Activated CD4-positive, alpha-beta T cell treated with anti-CD3 and anti-CD28 coated beads, Interleukin-2, amount 10 ng/mL, durations not matched to agents 7 days and 5 days (primary cell): Measurements from ENCODE around the gene ARFGEF2. TPM values are rescaled to one million over a fixed set of nuclear protein-coding genes. Genes with fewer than 3 reads are reported as not detected.
A peak's percentile ranks its signal among the peaks of the same experiment; 100 is the strongest.

Experiments
- CTCF ChIA-PET: fragments of 350-600 bp; sonication (Branson Sonifier 250); formaldehyde crosslinking; loops from one replicate; lab custom pipeline; 2021; ENCODE audit warnings: antibody characterized with exemption; lab: Charles Lee
- POLR2A ChIA-PET: fragments of 350-600 bp; sonication (Branson Sonifier 250); formaldehyde crosslinking; loops from one replicate; lab custom pipeline; 2021; ENCODE audit warnings: antibody characterized with exemption; lab: Charles Lee
- DNase-seq: peaks from one replicate; pipeline ENCODE4 v3.0.0-alpha.2; 2020
- H3K27ac Mint-ChIP-seq: one replicate; pipeline ENCODE4 v1.8.0; 2021; ENCODE audit warnings: mild to moderate bottlenecking, moderate library complexity, mixed read lengths
- H3K27me3 Mint-ChIP-seq: one replicate; pipeline ENCODE4 v1.8.0; 2021; ENCODE audit warnings: mixed read lengths
- H3K36me3 Mint-ChIP-seq: one replicate; pipeline ENCODE4 v1.8.0; 2021; ENCODE audit warnings: low read depth, mixed read lengths
- H3K4me1 Mint-ChIP-seq: one replicate; pipeline ENCODE4 v1.8.0; 2021; ENCODE audit warnings: mixed read lengths
- H3K4me3 Mint-ChIP-seq: one replicate; pipeline ENCODE4 v1.8.0; 2021; ENCODE audit warnings: mild to moderate bottlenecking, moderate library complexity, mixed read lengths
- H3K9me3 Mint-ChIP-seq: one replicate; pipeline ENCODE4 v1.8.0; 2021; ENCODE audit warnings: mixed read lengths
- total RNA-seq, 2 experiments: library from RNA; stranded (reverse); gene quantifications; one replicate each; pipeline ENCODE4 v1.2.3, GENCODE V29; 2021

The ARFGEF2 gene
- total RNA-seq, 2 experiments from 2014 or later, result 20.0 to 22.0 TPM

DNA sequence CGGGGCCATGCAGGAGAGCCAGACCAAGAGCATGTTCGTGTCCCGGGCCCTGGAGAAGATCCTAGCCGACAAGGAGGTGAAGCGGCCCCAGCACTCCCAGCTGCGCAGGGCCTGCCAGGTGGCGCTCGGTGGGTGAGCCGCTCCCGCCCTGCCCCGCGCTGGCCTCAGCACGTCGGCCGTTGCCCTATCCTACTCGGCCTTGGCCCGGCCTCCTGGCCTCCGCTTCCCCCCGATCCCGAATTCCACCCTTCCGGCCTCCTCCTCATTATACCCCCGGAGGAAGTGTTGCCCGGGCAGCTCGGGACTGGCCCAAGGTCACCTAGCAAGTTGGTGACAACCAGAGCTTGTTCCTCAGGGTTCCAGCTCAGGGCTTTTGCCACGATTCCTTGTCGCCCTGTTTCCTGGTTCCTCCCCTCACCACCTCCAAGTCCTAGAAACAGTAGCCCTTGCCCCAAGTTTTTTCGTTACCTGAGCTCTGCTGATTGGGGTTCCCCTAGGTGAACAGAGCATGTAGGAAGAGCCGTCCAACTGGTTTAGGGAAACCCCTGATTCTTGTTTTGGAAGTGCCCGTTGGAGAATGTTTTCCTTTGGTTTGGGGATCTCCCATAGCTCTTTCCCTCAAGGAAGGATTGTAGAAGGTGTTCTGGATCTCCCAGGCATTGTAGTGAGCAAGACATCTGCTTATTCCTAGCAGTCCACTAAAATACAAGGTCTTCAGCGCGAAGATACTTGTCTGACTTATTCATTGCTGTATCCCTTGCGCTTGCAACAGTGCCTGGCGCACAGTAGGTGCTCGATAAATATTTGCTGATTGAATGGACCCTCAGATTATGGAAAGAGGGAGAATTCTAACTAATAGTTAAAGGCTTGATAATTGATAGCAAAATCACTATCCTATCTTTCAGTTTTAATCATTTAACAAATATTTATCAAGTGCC lies 641 bp downstream of the ARFGEF2 start:
- ChIA-PET POLR2A (no interaction called here), CTCF (interaction anchor here (1.0 to 1.3 kb wide), 3 partner anchors 10 to 302 kb away, joined by 3 read pairs; no protein-coding TSS in a partner anchor)
- DNase-seq, result no peak
- H3K9me3 Mint-ChIP-seq, result no peaks in the 10 kb centered on the region
- peak overlapping the region; percentile 89 for H3K27ac Mint-ChIP-seq
- peak overlapping the region; percentile 88 for H3K4me3 Mint-ChIP-seq
- peaks cover 45% of the 10 kb centered on the region for H3K4me1 Mint-ChIP-seq
- peaks cover 7% of the 10 kb centered on the region for H3K36me3 Mint-ChIP-seq
- H3K27me3 Mint-ChIP-seq, result no peaks in the 10 kb centered on the region

DNA sequence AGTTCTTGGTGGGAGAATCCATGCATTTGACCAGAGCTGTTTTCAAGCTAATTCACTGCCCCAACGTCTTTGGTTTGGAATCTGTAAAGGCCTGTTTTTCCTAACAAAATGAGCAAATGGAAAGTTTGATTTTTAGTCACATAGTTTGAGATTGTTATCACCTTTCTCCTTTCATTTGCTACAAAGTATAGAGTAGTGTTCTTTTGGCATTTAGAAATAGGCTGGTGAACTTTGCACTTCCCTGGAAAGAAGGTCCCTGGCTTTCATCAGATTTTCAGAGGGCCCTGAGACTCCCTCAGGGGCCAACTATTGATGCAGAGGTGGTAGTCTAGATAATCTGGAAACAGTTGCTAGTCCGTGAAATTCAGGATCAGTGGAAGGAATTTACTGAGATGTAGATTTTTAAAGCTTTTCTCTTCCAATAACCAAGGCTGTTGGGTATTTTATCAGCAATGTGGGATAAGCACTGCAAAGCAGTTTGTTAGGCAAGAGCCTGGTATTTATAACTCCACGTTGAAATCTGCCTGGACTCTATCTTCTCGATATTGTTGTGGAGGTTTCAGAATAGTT lies 1.7 kb downstream of the ARFGEF2 start:
- POLR2A ChIA-PET, result no interaction called here
- H3K4me3 Mint-ChIP-seq, result peak overlapping the region; percentile 28
- CTCF ChIA-PET, result interaction anchor here (1.2 kb wide), 1 partner anchor 72 kb away, joined by 3 read pairs; no protein-coding TSS in a partner anchor
- H3K27me3 Mint-ChIP-seq, result no peaks in the 10 kb centered on the region
- peaks cover 48% of the 10 kb centered on the region for H3K4me1 Mint-ChIP-seq
- H3K36me3 Mint-ChIP-seq, result peaks cover 8% of the 10 kb centered on the region
- no peak overlapping the region for H3K27ac Mint-ChIP-seq
- DNase-seq, result no peak
- H3K9me3 Mint-ChIP-seq, result peaks cover 2% of the 10 kb centered on the region

DNA sequence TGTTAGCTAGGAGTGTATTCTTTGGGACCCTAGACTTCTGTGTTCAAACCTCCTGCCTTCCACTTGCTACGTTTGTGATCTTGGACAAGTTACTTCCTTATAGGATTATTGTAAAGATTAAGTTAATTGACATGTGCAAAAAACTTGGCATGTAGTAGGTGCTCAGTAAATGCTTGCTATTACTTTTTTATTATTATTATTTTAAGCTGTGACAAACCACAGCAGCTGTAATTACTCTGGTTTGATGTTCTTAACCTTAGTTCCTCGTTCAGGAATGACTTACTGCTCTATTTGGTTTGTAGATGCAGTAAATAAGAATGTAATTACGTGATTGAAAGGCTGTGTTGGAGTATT lies 3.2 kb downstream of the ARFGEF2 start:
- H3K27ac Mint-ChIP-seq, result no peak overlapping the region
- peaks cover 2% of the 10 kb centered on the region for H3K9me3 Mint-ChIP-seq
- H3K36me3 Mint-ChIP-seq, result peaks cover 8% of the 10 kb centered on the region
- no peak overlapping the region for H3K4me3 Mint-ChIP-seq
- DNase-seq, result no peak
- CTCF ChIA-PET, result no interaction called here
- POLR2A ChIA-PET, result no interaction called here
- peaks cover 48% of the 10 kb centered on the region for H3K4me1 Mint-ChIP-seq
- no peaks in the 10 kb centered on the region for H3K27me3 Mint-ChIP-seq

DNA sequence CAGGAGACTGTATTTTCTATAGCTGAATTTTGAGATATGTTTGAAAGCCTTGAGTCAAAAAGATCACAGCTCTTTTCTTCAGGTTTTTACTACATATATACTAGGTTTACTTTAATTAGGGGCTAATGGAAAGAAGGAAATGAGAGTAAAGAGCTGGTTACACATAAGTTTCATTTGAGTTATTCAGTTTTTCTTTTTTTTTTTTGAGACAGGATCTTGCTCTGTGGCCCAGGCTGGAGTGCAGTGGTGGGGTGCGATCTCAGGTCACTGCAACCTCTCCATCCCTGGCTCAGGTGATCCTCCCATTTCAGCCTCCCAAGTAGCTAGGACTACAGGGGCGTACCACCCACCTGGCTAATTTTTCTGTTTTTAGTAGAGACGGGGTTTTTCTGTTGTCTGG lies 4.8 kb downstream of the ARFGEF2 start:
- CTCF ChIA-PET, result interaction anchor here (0.6 to 0.9 kb wide), 3 partner anchors 12 to 1517 kb away, joined by 3 to 7 read pairs (median 3); no protein-coding TSS in a partner anchor
- H3K27me3 Mint-ChIP-seq, result no peaks in the 10 kb centered on the region
- no peak overlapping the region for H3K4me3 Mint-ChIP-seq
- peaks cover 35% of the 10 kb centered on the region for H3K4me1 Mint-ChIP-seq
- no peak overlapping the region for H3K27ac Mint-ChIP-seq
- POLR2A ChIA-PET, result no interaction called here
- H3K9me3 Mint-ChIP-seq, result peaks cover 2% of the 10 kb centered on the region
- no peak for DNase-seq
- H3K36me3 Mint-ChIP-seq, result peaks cover 7% of the 10 kb centered on the region

DNA sequence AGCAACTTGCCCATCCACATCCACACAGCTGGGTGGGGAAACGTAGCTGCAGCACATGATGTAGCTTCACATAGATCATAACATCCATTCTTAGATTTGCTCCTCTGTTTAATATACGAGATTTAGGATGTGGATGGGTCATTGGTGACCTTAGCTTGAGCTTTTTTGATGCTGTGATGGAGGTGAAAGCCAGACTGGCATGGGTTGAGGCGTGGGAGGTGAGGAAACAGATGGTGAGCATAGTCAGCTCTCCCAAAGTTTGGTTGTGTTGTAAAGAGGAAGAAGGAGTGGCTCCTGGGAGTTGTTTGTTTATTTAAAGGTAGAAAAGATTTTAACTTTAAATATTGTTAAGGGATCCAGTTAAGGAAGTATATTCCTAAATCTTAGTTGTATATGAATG lies 5.3 kb downstream of the ARFGEF2 start:
- no peak for DNase-seq
- CTCF ChIA-PET, result interaction anchor here (0.6 to 0.9 kb wide), 2 partner anchors 12 to 36 kb away, joined by 3 read pairs; no protein-coding TSS in a partner anchor
- Mint-ChIP-seq H3K4me1 (peaks cover 35% of the 10 kb centered on the region), H3K27ac (no peak overlapping the region), H3K9me3 (peaks cover 2% of the 10 kb centered on the region), H3K27me3 (no peaks in the 10 kb centered on the region), H3K4me3 (no peak overlapping the region), H3K36me3 (peaks cover 7% of the 10 kb centered on the region)
- POLR2A ChIA-PET, result no interaction called here

DNA sequence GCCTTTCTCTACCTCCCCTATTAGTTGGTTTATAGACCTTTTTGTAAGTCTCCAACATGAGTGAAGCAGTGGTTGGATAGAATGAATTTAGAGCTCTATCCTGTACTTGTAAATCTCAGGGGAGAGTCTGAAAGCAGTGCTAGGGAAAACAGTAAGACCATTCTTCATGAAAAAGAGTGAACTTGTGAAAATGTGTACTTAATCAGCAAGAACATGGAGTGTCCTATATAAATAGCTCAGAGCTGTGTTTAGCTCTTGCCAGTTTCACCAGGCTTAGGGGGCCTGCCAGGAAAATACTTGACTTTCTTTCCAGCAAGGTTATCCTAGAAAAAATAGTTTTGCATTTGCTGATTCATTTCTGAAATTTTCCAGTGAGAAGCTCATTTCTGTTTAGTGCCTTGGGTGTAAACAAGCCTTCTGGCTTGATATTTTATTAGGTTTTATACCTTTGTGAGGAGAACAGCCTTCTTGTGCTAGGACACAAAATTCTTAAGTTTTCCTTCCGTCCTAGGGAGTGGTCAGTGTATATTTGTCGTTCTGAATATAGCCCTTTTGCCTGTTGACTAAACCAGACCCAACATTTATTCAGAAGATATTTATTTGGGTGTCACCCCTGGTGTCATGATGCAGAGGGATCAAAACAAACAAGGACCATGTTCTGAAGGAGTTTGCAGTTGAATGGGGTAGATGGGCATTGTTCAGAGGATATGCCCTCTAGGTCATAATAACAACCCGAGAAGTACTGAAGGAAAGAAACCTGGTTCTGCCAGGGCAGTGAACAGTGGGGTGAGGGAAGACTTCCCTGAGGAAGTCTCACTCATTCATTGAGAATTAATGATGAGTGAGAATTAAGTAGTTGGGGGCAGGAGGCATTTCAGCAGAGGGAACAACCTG lies 7.6 kb downstream of the ARFGEF2 start:
- DNase-seq, result no peak
- no peaks in the 10 kb centered on the region for H3K27me3 Mint-ChIP-seq
- H3K36me3 Mint-ChIP-seq, result peaks cover 8% of the 10 kb centered on the region
- H3K27ac Mint-ChIP-seq, result no peak overlapping the region
- ChIA-PET CTCF (no interaction called here), POLR2A (no interaction called here)
- H3K9me3 Mint-ChIP-seq, result peaks cover 2% of the 10 kb centered on the region
- peaks cover 16% of the 10 kb centered on the region for H3K4me1 Mint-ChIP-seq
- no peak overlapping the region for H3K4me3 Mint-ChIP-seq

DNA sequence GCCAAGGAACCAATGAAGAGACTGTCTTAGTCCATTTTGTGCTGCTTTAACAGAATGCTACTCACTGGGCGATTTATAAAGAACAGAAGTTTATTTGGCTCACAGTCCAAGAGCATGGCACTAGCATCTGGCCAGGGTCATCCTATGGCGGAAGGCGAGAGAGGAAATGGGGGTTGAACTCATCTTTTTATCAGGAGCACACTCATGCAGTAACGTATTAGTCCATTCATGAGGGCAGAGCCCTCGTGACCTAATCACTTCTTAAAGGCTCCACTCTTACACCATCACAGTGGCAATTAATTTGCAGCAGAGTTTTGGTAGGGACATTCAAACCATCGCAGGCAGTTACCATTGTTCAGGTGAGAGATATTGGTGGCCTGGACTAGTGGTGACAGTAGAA lies 8.5 kb downstream of the ARFGEF2 start:
- Mint-ChIP-seq H3K27ac (no peak overlapping the region), H3K9me3 (peaks cover 2% of the 10 kb centered on the region), H3K36me3 (peaks cover 10% of the 10 kb centered on the region), H3K27me3 (no peaks in the 10 kb centered on the region), H3K4me1 (peaks cover 18% of the 10 kb centered on the region), H3K4me3 (no peak overlapping the region)
- ChIA-PET POLR2A (no interaction called here), CTCF (no interaction called here)
- DNase-seq, result no peak

DNA sequence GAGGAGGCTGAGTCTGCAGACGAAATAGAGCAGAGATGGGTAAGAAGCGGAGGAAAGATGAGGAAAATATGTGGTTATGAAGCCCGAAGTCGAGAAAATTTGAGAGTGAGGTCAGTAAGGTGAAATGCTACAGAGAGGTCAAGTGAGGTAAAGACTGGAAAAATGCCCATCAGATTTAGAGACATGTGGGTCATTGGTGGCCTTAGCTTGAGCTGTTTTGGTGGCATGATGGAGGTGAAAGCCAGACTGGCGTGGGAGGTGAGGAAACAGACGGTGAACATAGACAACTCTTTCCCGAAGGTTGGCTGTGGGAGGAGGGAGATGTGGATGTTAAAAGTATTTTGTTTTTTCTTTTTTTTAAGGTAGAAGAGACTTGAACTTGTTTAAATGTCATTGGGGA lies 9.4 kb downstream of the ARFGEF2 start:
- ChIA-PET POLR2A (no interaction called here), CTCF (no interaction called here)
- peaks cover 2% of the 10 kb centered on the region for H3K9me3 Mint-ChIP-seq
- H3K36me3 Mint-ChIP-seq, result peaks cover 10% of the 10 kb centered on the region
- no peak for DNase-seq
- H3K4me1 Mint-ChIP-seq, result peaks cover 17% of the 10 kb centered on the region
- H3K4me3 Mint-ChIP-seq, result no peak overlapping the region
- no peak overlapping the region for H3K27ac Mint-ChIP-seq
- no peaks in the 10 kb centered on the region for H3K27me3 Mint-ChIP-seq

DNA sequence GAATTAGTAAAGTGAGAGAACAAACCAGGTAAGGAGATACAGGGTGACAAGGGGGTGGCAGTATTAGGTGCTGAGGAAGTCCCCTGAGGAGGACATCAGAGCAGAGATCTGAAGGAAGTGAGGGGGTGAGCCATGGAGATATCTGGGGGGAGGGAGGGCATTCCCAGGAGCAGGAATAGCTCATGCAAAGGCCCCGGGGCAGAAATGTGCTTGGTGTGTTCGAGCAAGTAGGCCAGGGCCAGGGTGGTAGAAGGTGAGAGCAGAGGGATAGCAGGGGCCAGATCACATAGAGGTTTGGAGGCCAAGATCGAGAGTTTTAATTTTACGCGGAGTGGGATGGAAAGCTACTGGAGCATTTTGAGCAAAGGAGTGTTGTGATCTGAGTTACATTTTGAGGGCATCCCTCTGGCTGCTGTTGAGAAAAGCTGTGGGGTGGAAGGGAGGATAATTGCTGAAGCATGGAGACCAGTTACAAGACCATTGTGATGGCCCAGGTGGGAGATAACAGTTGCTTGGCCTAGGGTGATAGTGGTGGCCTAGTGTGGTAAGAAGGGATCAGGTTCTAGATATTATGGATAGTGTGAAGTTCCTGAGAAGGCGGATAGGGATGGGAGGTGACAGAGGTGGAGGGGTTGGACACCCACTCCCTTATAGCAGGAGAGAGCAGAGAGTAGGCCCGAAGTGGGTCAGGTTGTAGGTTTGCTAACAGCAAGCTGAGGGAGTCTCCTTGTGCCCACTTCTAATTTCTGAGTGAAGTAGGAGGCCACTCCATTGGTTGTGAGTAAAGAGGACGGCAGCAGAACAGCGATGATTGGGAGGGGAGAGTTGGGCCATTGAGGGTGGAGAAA lies 10.2 kb downstream of the ARFGEF2 start:
- Mint-ChIP-seq H3K36me3 (peaks cover 9% of the 10 kb centered on the region), H3K4me3 (no peak overlapping the region), H3K9me3 (peaks cover 2% of the 10 kb centered on the region), H3K4me1 (peaks cover 14% of the 10 kb centered on the region), H3K27me3 (no peaks in the 10 kb centered on the region), H3K27ac (no peak overlapping the region)
- DNase-seq, result no peak
- CTCF ChIA-PET, result interaction anchor here (0.8 kb wide), 1 partner anchor 10 kb away, joined by 3 read pairs; the partner anchor contains the start of gene ARFGEF2
- POLR2A ChIA-PET, result no interaction called here

DNA sequence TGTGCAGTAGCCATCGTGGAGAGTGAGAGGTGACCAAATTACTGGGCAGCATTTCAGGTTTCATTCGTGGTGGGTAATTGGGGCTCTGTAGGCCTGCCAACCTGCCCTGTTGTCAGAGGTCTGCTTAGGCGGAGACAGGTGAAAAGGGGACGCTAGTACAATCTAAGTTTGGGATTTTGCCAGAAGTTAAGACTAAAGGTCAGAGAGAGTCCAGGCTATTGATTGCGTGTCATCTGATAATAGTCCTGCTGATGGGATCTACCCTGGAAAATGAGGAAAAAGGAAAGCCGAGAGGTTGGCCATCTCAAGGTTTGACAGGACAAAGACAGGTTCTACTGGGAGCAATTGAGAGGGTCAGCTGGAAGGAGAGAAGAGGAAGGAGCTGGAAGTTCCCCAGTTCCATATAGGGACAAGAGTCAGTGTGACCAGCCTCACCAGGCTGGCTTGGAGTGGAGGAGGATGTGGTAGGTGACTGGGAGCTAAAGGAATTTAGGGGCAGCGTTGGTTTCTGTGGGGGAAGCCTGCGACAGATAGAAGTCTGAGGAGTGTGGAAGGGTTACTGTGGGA lies 10.9 kb downstream of the ARFGEF2 start:
- CTCF ChIA-PET, result interaction anchor here (0.8 kb wide), 1 partner anchor 11 kb away, joined by 3 read pairs; the partner anchor contains the start of gene ARFGEF2
- POLR2A ChIA-PET, result no interaction called here
- Mint-ChIP-seq H3K27ac (no peak overlapping the region), H3K4me1 (peaks cover 11% of the 10 kb centered on the region), H3K9me3 (peaks cover 2% of the 10 kb centered on the region), H3K27me3 (no peaks in the 10 kb centered on the region), H3K36me3 (peaks cover 6% of the 10 kb centered on the region), H3K4me3 (no peak overlapping the region)
- no peak for DNase-seq

DNA sequence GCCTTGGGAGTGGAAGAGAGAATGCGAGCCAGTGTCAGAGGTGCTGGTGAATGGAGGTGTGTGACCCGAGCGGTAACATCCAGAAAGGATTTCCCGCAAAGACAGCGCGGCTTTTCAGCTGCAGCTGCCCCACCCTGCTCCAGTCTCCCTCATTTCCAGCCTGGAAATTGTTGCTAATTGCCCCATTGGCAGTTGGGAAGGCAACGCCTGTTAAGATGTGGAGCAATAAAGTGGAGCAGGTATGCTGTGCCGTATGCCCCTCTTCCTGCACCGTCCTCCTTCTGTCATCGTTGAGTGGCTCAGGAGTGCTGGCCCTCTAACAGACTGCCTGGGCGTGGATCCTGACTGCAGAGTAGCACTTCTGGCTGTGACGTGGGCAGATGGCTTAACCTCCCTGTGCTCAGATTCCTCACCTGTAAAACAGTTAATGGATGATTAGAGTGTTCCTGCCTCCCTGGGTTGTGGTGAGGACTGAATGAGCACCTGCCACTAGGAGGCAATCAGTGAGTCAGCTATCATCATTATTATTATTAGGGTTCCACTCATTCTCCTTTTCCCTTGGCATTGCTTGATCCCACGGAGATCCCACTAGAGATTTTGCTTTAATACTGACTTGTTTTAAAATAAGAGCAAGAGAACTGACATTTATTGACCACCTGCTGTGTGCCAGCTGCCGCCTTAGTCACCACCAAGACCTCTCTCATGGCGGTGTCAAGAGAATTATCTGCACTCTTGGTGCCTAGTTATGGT lies 11.7 kb downstream of the ARFGEF2 start:
- ChIA-PET POLR2A (no interaction called here), CTCF (no interaction called here)
- H3K27ac Mint-ChIP-seq, result no peak overlapping the region

More for the DNA sequence above, 11.7 kb downstream of the ARFGEF2 start:
- Mint-ChIP-seq H3K4me3 (no peak overlapping the region), H3K9me3 (no peaks in the 10 kb centered on the region), H3K27me3 (no peaks in the 10 kb centered on the region), H3K4me1 (peaks cover 9% of the 10 kb centered on the region), H3K36me3 (peaks cover 6% of the 10 kb centered on the region)
- DNase-seq, result no peak
